ENCODE results near the gene TMPRSS11A.

DNA sequence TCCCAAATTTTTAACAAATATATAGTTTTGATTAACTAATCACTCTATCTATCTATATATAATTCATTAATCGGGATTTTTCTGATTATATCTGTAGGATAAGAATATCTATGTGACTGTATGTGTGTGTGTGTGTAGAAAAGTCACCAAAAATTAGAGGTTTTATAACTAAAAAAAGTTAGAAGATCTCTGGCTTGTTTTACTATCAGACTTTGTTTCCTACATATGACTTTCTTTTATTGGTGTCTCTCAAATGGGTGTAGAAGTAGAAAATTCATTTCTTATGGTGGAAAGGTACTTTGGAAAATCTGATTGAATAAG is 52.7 kb downstream of the TMPRSS11A start:
- TF ChIP-seq EZH2 (IDR thresholded peaks at IDR 0.05) (no peak), POLR2AphosphoS5 (IDR thresholded peaks at IDR 0.05; ENCODE audit: borderline replicate concordance, low read depth, low read length) (no peak), FOXP2 (optimal IDR thresholded peaks at IDR 0.05; ENCODE audit: control extremely low read depth, extremely low read length, insufficient read depth) (no peak)
